HG02981 (cell line): ENCODE results near the gene ZC3H4.

ENCODE experiments used
- ATAC-seq: cut with Tn5 transposase; IDR thresholded peaks from one replicate; pipeline ENCODE4 v1.9.1; 2021; ENCODE audit warnings: mild to moderate bottlenecking, moderate library complexity; ENCODE audit not compliant: unreplicated experiment

Gene ZC3H4

GRCh38 chr19:47022541-47023447 is 90.8 kb downstream of the ZC3H4 start:
- ATAC-seq, result no peak

- ATAC-seq, result no peak
These were observed 91.4 kb downstream of the ZC3H4 start for GRCh38 chr19:47022140-47022536.

GRCh38 chr19:47021536-47022139 is 91.9 kb downstream of the ZC3H4 start:
- ATAC-seq, result no peak

GRCh38 chr19:47020992-47021496 is 92.5 kb downstream of the ZC3H4 start:
- ATAC-seq, result no peak

- ATAC-seq, result no peak
These were observed 93.3 kb downstream of the ZC3H4 start for GRCh38 chr19:47020132-47020805.

- ATAC-seq, result no peak
These were observed 94.0 kb downstream of the ZC3H4 start, which contains the start of gene NPAS1 for GRCh38 chr19:47019431-47020041. NPAS1 (plus strand) TSS chr19:47019837; CDS start chr19:47021048, 1,211 bp downstream.

GRCh38 chr19:47018923-47019322 is 94.7 kb downstream of the ZC3H4 start:
- ATAC-seq, result no peak
